Neural cell (in vitro differentiated cells): Measurements from ENCODE around the gene LMO1. TPM values are rescaled to one million over a fixed set of nuclear protein-coding genes. Genes with fewer than 3 reads are reported as not detected.

Experiments used
- H2AFZ ChIP-seq: fragments of 200-600, 300-800 bp; sonication (generic), shearing (Covaris generic); 2 replicates; pipeline ENCODE4 v1.6.0; 2014; ENCODE audit warnings: low read depth, mild to moderate bottlenecking, antibody characterized with exemption, low read length, moderate library complexity
- H3F3A ChIP-seq: fragments of 200-600 bp; shearing (Covaris generic); 2 replicates; pipeline ENCODE4 v1.6.1; 2016; ENCODE audit warnings: mild to moderate bottlenecking, moderate library complexity, mixed read lengths, antibody characterized with exemption, low read length; ENCODE audit not compliant: insufficient read depth, poor library complexity, severe bottlenecking
- H3K27ac ChIP-seq: fragments of 200-600, 300-800 bp; sonication (generic), shearing (Covaris generic); 2 replicates; pipeline ENCODE4 v1.5.1; 2014; ENCODE audit warnings: mild to moderate bottlenecking, low read length, moderate library complexity
- H3K27me3 ChIP-seq: fragments of 300-800, 200-600 bp; sonication (generic), shearing (Covaris generic); 2 replicates; pipeline ENCODE4 v1.6.0; 2014; ENCODE audit warnings: mild to moderate bottlenecking, low read depth, low read length, moderate library complexity; ENCODE audit not compliant: insufficient read depth
- H3K36me3 ChIP-seq: fragments of 300-800, 200-600 bp; sonication (generic), shearing (Covaris generic); 2 replicates; pipeline ENCODE4 v1.5.1; 2014; ENCODE audit warnings: mild to moderate bottlenecking, antibody characterized with exemption, low read length, moderate library complexity; ENCODE audit not compliant: insufficient read depth
- H3K4me2 ChIP-seq: fragments of 300-800, 200-600 bp; sonication (generic), shearing (Covaris generic); 2 replicates; pipeline ENCODE4 v1.6.0; 2014; ENCODE audit warnings: mild to moderate bottlenecking, low read length
- H3K4me3 ChIP-seq: fragments of 300-800, 200-600 bp; sonication (generic), shearing (Covaris generic); 2 replicates; pipeline ENCODE4 v1.5.1; 2014; ENCODE audit warnings: mild to moderate bottlenecking, low read length, moderate library complexity
- H3K79me2 ChIP-seq: fragments of 200-600 bp; shearing (Covaris generic); replicated peaks from 2 replicates; pipeline ENCODE4 v1.6.0; 2014; ENCODE audit warnings: mild to moderate bottlenecking, low read length, moderate library complexity; ENCODE audit not compliant: insufficient read depth
- H3K9ac ChIP-seq: fragments of 300-800, 200-600 bp; sonication (generic), shearing (Covaris generic); 2 replicates; pipeline ENCODE4 v1.6.1; 2016; ENCODE audit warnings: mild to moderate bottlenecking, low read length, mixed read lengths
- H3K9me2 ChIP-seq: fragments of 200-600 bp; shearing (Covaris generic); 2 replicates; pipeline ENCODE4 v1.6.1; 2016; ENCODE audit warnings: mild to moderate bottlenecking, low read length, mixed read lengths; ENCODE audit not compliant: insufficient read depth
- H3K9me3 ChIP-seq: fragments of 200-600, 300-800 bp; sonication (generic), shearing (Covaris generic); 2 replicates; pipeline ENCODE4 v1.6.1; 2016; ENCODE audit warnings: mild to moderate bottlenecking, mixed run types, low read length, moderate library complexity, mixed read lengths
- H4K20me1 ChIP-seq: fragments of 200-600 bp; shearing (Covaris generic); 2 replicates; pipeline ENCODE4 v1.6.1; 2016; ENCODE audit warnings: mild to moderate bottlenecking, mixed run types; ENCODE audit not compliant: insufficient read depth
- CTCF ChIP-seq: fragments of 450-650 bp; IDR thresholded peaks from 2 replicates; pipeline ENCODE4 v1.5.1; 2014; ENCODE audit warnings: antibody characterized with exemption, mild to moderate bottlenecking, moderate library complexity; ENCODE audit not compliant: poor library complexity, severe bottlenecking
- EP300 ChIP-seq: fragments of 450-650 bp; conservative IDR thresholded peaks from 2 replicates; pipeline ENCODE4 v1.6.1; 2014; ENCODE audit warnings: antibody characterized with exemption, mild to moderate bottlenecking, moderate library complexity; ENCODE audit not compliant: poor library complexity, severe bottlenecking
- EZH2 ChIP-seq: fragments of 200-600, 300-800 bp; shearing (Covaris generic), sonication (generic); IDR thresholded peaks from 2 replicates; pipeline ENCODE4 v1.6.1; 2014; ENCODE audit warnings: antibody characterized with exemption, low read length, borderline replicate concordance, mild to moderate bottlenecking; ENCODE audit not compliant: insufficient read depth, poor library complexity, severe bottlenecking
- MXI1 ChIP-seq: fragments of 450-650 bp; conservative IDR thresholded peaks from 2 replicates; pipeline ENCODE4 v1.6.1; 2014; ENCODE audit warnings: antibody characterized with exemption, mild to moderate bottlenecking; ENCODE audit not compliant: poor library complexity, severe bottlenecking
- POLR2AphosphoS5 ChIP-seq: IDR thresholded peaks from 2 replicates; pipeline ENCODE4 v1.6.1; 2012
- RAD21 ChIP-seq: fragments of 450-650 bp; conservative IDR thresholded peaks from 2 replicates; pipeline ENCODE4 v1.6.1; 2014; ENCODE audit warnings: antibody characterized with exemption, mild to moderate bottlenecking, moderate library complexity
- REST ChIP-seq: IDR thresholded peaks from 2 replicates; pipeline ENCODE4 v1.6.1; 2012; ENCODE audit warnings: borderline replicate concordance
- SMC3 ChIP-seq: fragments of 450-650 bp; conservative IDR thresholded peaks from 2 replicates; pipeline ENCODE4 v1.6.1; 2014; ENCODE audit warnings: antibody characterized with exemption, mild to moderate bottlenecking, moderate library complexity; ENCODE audit not compliant: poor library complexity
- TAF1 ChIP-seq: IDR thresholded peaks from 2 replicates; pipeline ENCODE4 v1.6.1; 2012; ENCODE audit warnings: low read depth
- polyA plus RNA-seq: library from polyadenylated mRNA; depleted of rRNA; stranded (reverse); fragments of >200 nt; gene quantifications from 2 replicates; pipeline ENCODE4 v1.2.3, GENCODE V29; 2014

The LMO1 gene
- polyA plus RNA-seq, 1 donor from 2014 or later: 4.4 TPM

GRCh38 chr11:8201644-8202365, 61.9 kb downstream of the LMO1 start:
- Histone ChIP-seq H3F3A (no peaks in the 10 kb centered on the region), H3K9me3 (no peaks in the 10 kb centered on the region), H3K79me2 (no peaks in the 10 kb centered on the region), H3K9me2 (no peaks in the 10 kb centered on the region), H3K4me3 (no peak overlapping the region), H4K20me1 (no peaks in the 10 kb centered on the region), H3K9ac (no peak overlapping the region), H3K36me3 (no peaks in the 10 kb centered on the region), H3K27me3 (no peaks in the 10 kb centered on the region), H3K4me2 (no peak overlapping the region), H2AFZ (no peak overlapping the region), H3K27ac (no peak overlapping the region)
- TF ChIP-seq EP300 (no peak), REST (no peak), EZH2 (no peak), SMC3 (no peak), CTCF (no peak), POLR2AphosphoS5 (no peak), RAD21 (no peak), MXI1 (no peak), TAF1 (no peak)

- no peaks in the 10 kb centered on the region for H3K36me3 ChIP-seq
- H3K4me2 ChIP-seq: no peak overlapping the region
- H4K20me1 ChIP-seq: no peaks in the 10 kb centered on the region
- H3F3A ChIP-seq: no peaks in the 10 kb centered on the region
- no peak overlapping the region for H3K9ac ChIP-seq
- no peaks in the 10 kb centered on the region for H3K27me3 ChIP-seq
- H3K27ac ChIP-seq: no peak overlapping the region
- H3K9me3 ChIP-seq: no peaks in the 10 kb centered on the region
- H3K4me3 ChIP-seq: no peak overlapping the region
- TF ChIP-seq EP300: no peak
- no peak for TF ChIP-seq TAF1
- no peak for TF ChIP-seq CTCF
- TF ChIP-seq SMC3: no peak
- TF ChIP-seq MXI1: no peak
- no peak for TF ChIP-seq RAD21
- no peak for TF ChIP-seq EZH2
- TF ChIP-seq POLR2AphosphoS5: no peak
- TF ChIP-seq REST: no peak
- H3K79me2 ChIP-seq: no peaks in the 10 kb centered on the region
- no peak overlapping the region for H2AFZ ChIP-seq
- no peaks in the 10 kb centered on the region for H3K9me2 ChIP-seq
Measured at GRCh38 chr11:8199676-8200075, 64.0 kb downstream of the LMO1 start.
